GM23338 (cell line): ENCODE measurements around the gene ABCA13. TPM values are rescaled to one million over a fixed set of nuclear protein-coding genes. Genes with fewer than 3 reads are reported as not detected.

Experiments
- ATAC-seq: fragments of 200-7000 bp; cut with Tn5 transposase; 3 replicates; pipeline ENCODE4 v1.9.1; 2020
- DNase-seq: peaks from one replicate; pipeline ENCODE4 v3.0.0-alpha.2; 2015; ENCODE audit warnings: low spot score
- H2AFZ ChIP-seq: fragments of 200-600 bp; sonication (generic); 2 replicates; pipeline ENCODE4 v1.8.0; 2016; ENCODE audit warnings: antibody characterized with exemption, mild to moderate bottlenecking, moderate library complexity
- H3F3A ChIP-seq: fragments of 200-600 bp; sonication (generic); replicated peaks from 2 replicates; pipeline ENCODE4 v1.8.0; 2017; ENCODE audit warnings: antibody characterized with exemption, mixed run types, low read depth
- H3K27ac ChIP-seq: fragments of 200-600 bp; sonication (generic); 2 replicates; pipeline ENCODE4 v1.6.1; 2016; ENCODE audit warnings: low read depth
- H3K27me3 ChIP-seq: fragments of 200-600 bp; sonication (generic); 2 replicates; pipeline ENCODE4 v1.8.0; 2016; ENCODE audit warnings: mild to moderate bottlenecking, mixed run types, moderate library complexity; ENCODE audit not compliant: insufficient read depth
- H3K36me3 ChIP-seq: fragments of 200-600 bp; sonication (generic); 2 replicates; pipeline ENCODE4 v1.8.0; 2016; ENCODE audit warnings: mild to moderate bottlenecking; ENCODE audit not compliant: insufficient read depth
- H3K4me1 ChIP-seq: fragments of 200-600 bp; sonication (generic); 2 replicates; pipeline ENCODE4 v1.8.0; 2016; ENCODE audit warnings: mild to moderate bottlenecking, moderate library complexity; ENCODE audit not compliant: insufficient read depth
- H3K4me2 ChIP-seq: fragments of 200-600 bp; sonication (generic); 2 replicates; pipeline ENCODE4 v1.7.1; 2017; ENCODE audit warnings: mixed run types
- H3K4me3 ChIP-seq: fragments of 200-600 bp; sonication (generic); 2 replicates; pipeline ENCODE4 v1.6.1; 2016; ENCODE audit warnings: mixed run types
- H3K79me2 ChIP-seq: fragments of 200-600 bp; sonication (generic); replicated peaks from 2 replicates; pipeline ENCODE4 v1.8.0; 2017; ENCODE audit warnings: mild to moderate bottlenecking; ENCODE audit not compliant: insufficient read depth
- H3K9me2 ChIP-seq: fragments of 200-600 bp; sonication (generic); 2 replicates; pipeline ENCODE4 v1.8.0; 2017; ENCODE audit not compliant: insufficient read depth
- H4K20me1 ChIP-seq: fragments of 200-600 bp; sonication (generic); replicated peaks from 2 replicates; pipeline ENCODE4 v1.8.0; 2017; ENCODE audit warnings: mild to moderate bottlenecking; ENCODE audit not compliant: insufficient read depth
- H3K27ac Mint-ChIP-seq: 2 replicates; pipeline ENCODE4 v1.8.0; 2020; ENCODE audit warnings: inconsistent platforms, mild to moderate bottlenecking, moderate library complexity, mixed read lengths
- H3K27me3 Mint-ChIP-seq: 3 replicates; pipeline ENCODE4 v1.8.0; 2022; ENCODE audit warnings: low read depth, mild to moderate bottlenecking, moderate library complexity, mixed read lengths, inconsistent platforms; ENCODE audit not compliant: insufficient read depth, poor library complexity
- H3K36me3 Mint-ChIP-seq: 3 replicates; pipeline ENCODE4 v1.8.0; 2021; ENCODE audit warnings: low read depth, mild to moderate bottlenecking, inconsistent platforms, moderate library complexity, mixed read lengths
- H3K4me1 Mint-ChIP-seq: 3 replicates; pipeline ENCODE4 v1.8.0; 2020; ENCODE audit warnings: mild to moderate bottlenecking, inconsistent platforms, mixed read lengths
- H3K4me3 Mint-ChIP-seq: 3 replicates; pipeline ENCODE4 v1.8.0; 2021; ENCODE audit warnings: moderate library complexity, mild to moderate bottlenecking, inconsistent platforms, mixed read lengths
- H3K9me3 Mint-ChIP-seq: 3 replicates; pipeline ENCODE4 v1.8.0; 2020; ENCODE audit warnings: moderate library complexity, mild to moderate bottlenecking, inconsistent platforms, mixed read lengths
- CREB1 ChIP-seq: fragments of 250-450 bp; sonication (Bioruptor Pico); IDR thresholded peaks from 2 replicates; pipeline ENCODE4 v1.5.0; 2020; ENCODE audit warnings: low read depth, mild to moderate bottlenecking, moderate library complexity
- CTCF ChIP-seq, 2 experiments: fragments of 200-600 bp in 1 of 2; sonication (generic) in 1 of 2; conservative IDR thresholded peaks; 2 replicates each; pipeline versions ENCODE4 v1.5.1 to v1.6.1; 2016 to 2017; ENCODE audit warnings: antibody characterized with exemption in 2 of 2, low read depth in 2 of 2, mild to moderate bottlenecking in 2 of 2, moderate library complexity in 1 of 2
- ETS1 ChIP-seq: IDR thresholded peaks from 2 replicates; pipeline ENCODE4 v1.6.1; 2016; ENCODE audit warnings: antibody characterized with exemption
- EZH2 ChIP-seq: fragments of 200-600 bp; sonication (generic); IDR thresholded peaks from one replicate; pipeline ENCODE4 v1.8.0; 2017; ENCODE audit warnings: antibody characterized with exemption, mild to moderate bottlenecking, low read depth; ENCODE audit not compliant: unreplicated experiment
- EZH2phosphoT487 ChIP-seq: fragments of 200-600 bp; sonication (generic); IDR thresholded peaks from one replicate; pipeline ENCODE4 v1.8.1; 2018; ENCODE audit warnings: antibody characterized with exemption; ENCODE audit not compliant: unreplicated experiment
- JUNB ChIP-seq: IDR thresholded peaks from one replicate; pipeline ENCODE4 v1.6.1; 2016; ENCODE audit warnings: antibody characterized with exemption; ENCODE audit not compliant: unreplicated experiment
- NANOG ChIP-seq: IDR thresholded peaks from 2 replicates; pipeline ENCODE4 v1.6.1; 2016; ENCODE audit warnings: antibody characterized with exemption, borderline replicate concordance
- POLR2AphosphoS5 ChIP-seq: IDR thresholded peaks from 2 replicates; pipeline ENCODE4 v1.6.1; 2016; ENCODE audit warnings: antibody characterized with exemption, low read depth
- REST ChIP-seq: IDR thresholded peaks from one replicate; pipeline ENCODE4 v1.6.1; 2018; ENCODE audit warnings: antibody characterized with exemption; ENCODE audit not compliant: unreplicated experiment
- ZNF331 ChIP-seq: fragments of 250-450 bp; sonication (Bioruptor Pico); IDR thresholded peaks from 2 replicates; pipeline ENCODE4 v1.5.0; 2020; ENCODE audit warnings: low read depth, mild to moderate bottlenecking, moderate library complexity
- polyA plus RNA-seq: library from polyadenylated mRNA; unstranded; fragments of >200 nt; fragmentation: Nextera tagmentation; extraction: Ambion mirVana; gene quantifications from 2 replicates; pipeline ENCODE4 v1.2.1, GENCODE V29; 2016
- total RNA-seq: library from RNA; depleted of rRNA; stranded (reverse); fragments of >200 nt; shearing (Covaris generic); gene quantifications from 2 replicates; pipeline ENCODE4 v1.2.3, GENCODE V29; 2014

ABCA13 gene
- total and polyA plus RNA-seq, 2 experiments from 2014 or later, result 0.21 TPM; not detected in 1

- no peak for TF ChIP-seq CTCF (conservative IDR thresholded peaks at IDR 0.05; ENCODE audit: low read depth in 2 of 2)
- TF ChIP-seq NANOG, result no peak
- no peak for TF ChIP-seq JUNB
- TF ChIP-seq REST, result no peak
- no peak for TF ChIP-seq ZNF331 (CRISPR knock-in tag)
- no peak for TF ChIP-seq ETS1
- no peak for TF ChIP-seq POLR2AphosphoS5
- TF ChIP-seq EZH2phosphoT487, result no peak
- no peak for TF ChIP-seq EZH2
Measured at GRCh38 chr7:48441848-48442492, 270.7 kb downstream of the ABCA13 start (continued).

- Mint-ChIP-seq H3K9me3 (peaks cover 7% of the 10 kb centered on the region), H3K4me3 (no peak overlapping the region), H3K27me3 (no peaks in the 10 kb centered on the region), H3K4me1 (no peaks in the 10 kb centered on the region), H3K36me3 (no peaks in the 10 kb centered on the region; the same call in 2 of the 3 replicates), H3K27ac (no peak overlapping the region)
- no peaks in the 10 kb centered on the region for H3K79me2 ChIP-seq
- H3K4me3 ChIP-seq, result no peak overlapping the region
- no peaks in the 10 kb centered on the region for H3F3A ChIP-seq
- ATAC-seq, result no peak
- H3K4me2 ChIP-seq, result no peak overlapping the region
- H2AFZ ChIP-seq, result no peak overlapping the region
- H3K36me3 ChIP-seq, result no peaks in the 10 kb centered on the region
- no peaks in the 10 kb centered on the region for H3K4me1 ChIP-seq
- H4K20me1 ChIP-seq, result no peaks in the 10 kb centered on the region
- H3K9me2 ChIP-seq, result peaks cover 5% of the 10 kb centered on the region; the same call in 1 of the 2 replicates
- H3K27ac ChIP-seq, result no peak overlapping the region
- no peak for DNase-seq
- no peak for TF ChIP-seq POLR2AphosphoS5
- no peak for TF ChIP-seq CREB1 (CRISPR knock-in tag)
- no peak for TF ChIP-seq JUNB
- TF ChIP-seq NANOG, result no peak
- no peak for TF ChIP-seq ETS1
- no peaks in the 10 kb centered on the region for H3K27me3 ChIP-seq
Measured at GRCh38 chr7:48443051-48443450, 271.8 kb downstream of the ABCA13 start.
